HepG2 (cell line): ENCODE results near the gene LZTS2. TPM values are rescaled to one million over a fixed set of nuclear protein-coding genes. Genes with fewer than 3 reads are reported as not detected.

Experiments
- ATAC-seq: fragments of 200-7000 bp; cut with Tn5 transposase; 3 replicates; pipeline ENCODE4 v1.9.1; 2020; ENCODE audit warnings: mild to moderate bottlenecking, moderate library complexity
- BruUV-seq: library from RNA; stranded (reverse); fragments of 400-500 nt; replicated peaks from 2 replicates; lab custom pipeline; 2021; lab: Mats Ljungman, UMichigan
- CTCF ChIA-PET: fragments of 300-600 bp; formaldehyde crosslinking; extraction: SDS; loops from one replicate; lab custom pipeline; 2021; ENCODE audit warnings: low total read pairs, inconsistent platforms, low intra/inter-chr PET ratio; lab: Yijun Ruan, JAX
- POLR2A ChIA-PET: fragments of 350-600 bp; sonication (Branson Sonifier 250); formaldehyde crosslinking; loops from one replicate; lab custom pipeline; 2020; ENCODE audit warnings: antibody characterized with exemption, inconsistent platforms; lab: Yijun Ruan, JAX
- DNase-seq: peaks from one replicate; pipeline ENCODE4 v3.0.0-alpha.2; 2015; ENCODE audit warnings: low spot score
- FAIRE-seq: peaks from 3 replicates; lab custom pipeline; 2011; peaks lifted over from hg19 to GRCh38; lab: Jason Lieb, UNC
- H2AFZ ChIP-seq: one replicate; pipeline ENCODE4 v1.6.1; 2011; ENCODE audit warnings: low read length, inconsistent platforms
- H3K27ac ChIP-seq: fragments of 300-600 bp; 3 replicates; pipeline ENCODE4 v1.8.0; 2011; ENCODE audit warnings: mixed run types, mild to moderate bottlenecking, mixed read lengths, low read length, inconsistent platforms; ENCODE audit not compliant: insufficient read depth; ENCODE audit errors: extremely low read length
- H3K27me3 ChIP-seq, 2 experiments: fragments of 200-600 bp in 1 of 2; 2 replicates in 1 of 2; 3 replicates in 1 of 2; pipeline versions ENCODE4 v1.6.0 to v1.8.0; 2011; ENCODE audit warnings: low read length in 2 of 2, mild to moderate bottlenecking in 2 of 2, moderate library complexity in 2 of 2, inconsistent platforms in 1 of 2; ENCODE audit not compliant: insufficient read depth in 2 of 2, control insufficient read depth in 1 of 2
- H3K36me3 ChIP-seq, 2 experiments: fragments of 200-600 bp in 1 of 2; replicated peaks in 1 of 2; 2 replicates in 1 of 2; 3 replicates in 1 of 2; pipeline versions ENCODE4 v1.5.1 to v1.8.0; 2011; ENCODE audit warnings: low read length in 2 of 2, inconsistent platforms in 1 of 2; ENCODE audit not compliant: insufficient read depth in 2 of 2, control insufficient read depth in 1 of 2
- H3K4me1 ChIP-seq: 2 replicates; pipeline ENCODE4 v1.5.1; 2012; ENCODE audit warnings: low read length, inconsistent platforms; ENCODE audit not compliant: insufficient read depth
- H3K4me2 ChIP-seq: 2 replicates; pipeline ENCODE4 v1.6.0; 2011; ENCODE audit warnings: low read depth, low read length, inconsistent platforms
- H3K4me3 ChIP-seq, 3 experiments: fragments of 200-600 bp in 1 of 3; sonication (generic), shearing (Covaris generic) in 1 of 3; replicated peaks in 1 of 3; 2 replicates each; pipeline ENCODE4 v1.5.1; 2011 to 2016; ENCODE audit warnings: low read length in 3 of 3, inconsistent platforms in 2 of 3, low read depth in 2 of 3, mild to moderate bottlenecking in 2 of 3, control low read depth in 1 of 3, mixed read lengths in 1 of 3; ENCODE audit not compliant: insufficient read depth in 1 of 3
- H3K79me2 ChIP-seq: one replicate; pipeline ENCODE4 v1.6.1; 2011; ENCODE audit warnings: low read length, inconsistent platforms; ENCODE audit not compliant: insufficient read depth
- H3K9ac ChIP-seq: 2 replicates; pipeline ENCODE4 v1.6.0; 2011; ENCODE audit warnings: mild to moderate bottlenecking, low read depth, low read length, inconsistent platforms; ENCODE audit not compliant: insufficient read depth
- H3K9me3 ChIP-seq: 2 replicates; pipeline ENCODE4 v1.5.1; 2012; ENCODE audit warnings: mild to moderate bottlenecking, low read length
- H4K20me1 ChIP-seq: 2 replicates; pipeline ENCODE4 v1.6.0; 2011; ENCODE audit warnings: inconsistent platforms, mild to moderate bottlenecking, low read length, moderate library complexity; ENCODE audit not compliant: insufficient read depth
- CBX1 ChIP-seq: IDR thresholded peaks from one replicate; pipeline ENCODE4 v1.6.1; 2016; ENCODE audit warnings: antibody characterized with exemption, low read depth
- CBX5 ChIP-seq: sonication (generic); formaldehyde crosslinking; IDR thresholded peaks from 2 replicates; pipeline ENCODE4 v1.4.0; 2020; ENCODE audit warnings: missing genetic modification reagents, borderline replicate concordance
- ERF ChIP-seq: IDR thresholded peaks from 2 replicates; pipeline ENCODE4 v1.6.1; 2018; ENCODE audit warnings: missing biosample characterization, missing genetic modification reagents
- ETV5 ChIP-seq: IDR thresholded peaks from 2 replicates; pipeline ENCODE4 v1.6.1; 2018; ENCODE audit warnings: missing biosample characterization, missing genetic modification reagents, inconsistent platforms, borderline replicate concordance
- KMT2A ChIP-seq: sonication (generic); formaldehyde crosslinking; IDR thresholded peaks from 2 replicates; pipeline ENCODE4 v1.4.0; 2020; ENCODE audit warnings: missing genetic modification reagents
- MATR3 ChIP-seq: sonication (generic); formaldehyde crosslinking; IDR thresholded peaks from 2 replicates; pipeline ENCODE4 v1.4.0; 2020; ENCODE audit warnings: missing genetic modification reagents
- PITX1 ChIP-seq: sonication (generic); formaldehyde crosslinking; IDR thresholded peaks from 2 replicates; pipeline ENCODE4 v1.5.1; 2020; ENCODE audit warnings: mild to moderate bottlenecking, missing genetic modification reagents
- PTBP1 ChIP-seq: fragments of 200-400 bp; formaldehyde crosslinking; IDR thresholded peaks from 2 replicates; pipeline ENCODE4 v1.6.1; 2018; ENCODE audit warnings: low read length, low read depth; ENCODE audit not compliant: poor library complexity, severe bottlenecking
- ZNF180 ChIP-seq: sonication (generic); formaldehyde crosslinking; IDR thresholded peaks from 2 replicates; pipeline ENCODE4 v1.4.0; 2020; ENCODE audit warnings: low read depth, missing genetic modification reagents, borderline replicate concordance
- WGBS: methylation state at CpG from one replicate; pipeline ENCODE4 v1.1.6; 2017; ENCODE audit warnings: low lambda C conversion rate; 5-methylcytosine and 5-hydroxymethylcytosine counted together
- in situ Hi-C: cut with HindIII; loops from 2 replicates; pipeline ENCODE4 v1.10.0; 2017; ENCODE audit warnings: low pct_unique_long_range_greater_than_20kb; ENCODE audit not compliant: extremely low pct_ligation_motif_present
- intact Hi-C: fragments of 100-400 bp; cut with micrococcal nuclease; formaldehyde crosslinking; loops from one replicate; pipeline ENCODE4 v1.10.0; 2022; ENCODE audit not compliant: unreplicated experiment
- polyA plus RNA-seq, 8 experiments: library from polyadenylated mRNA; depleted of rRNA in 3 of 8; stranded (reverse) in 7 of 8; unstranded in 1 of 8; fragments of >200 nt; fragmentation: Illumina TruSeq in 4 of 8; extraction: Trizol in 4 of 8; gene quantifications; 2 replicates each; pipeline versions ENCODE4 v1.2.1 to v1.2.3, GENCODE V29; 2011 to 2016; ENCODE audit warnings: low read depth in 4 of 8, missing spikeins in 1 of 8, mixed read lengths in 1 of 8; ENCODE audit not compliant: insufficient read depth in 1 of 8
- total RNA-seq, 5 experiments: library from RNA; depleted of rRNA; stranded (reverse); fragments of >200 nt; fragmentation: Illumina TruSeq; extraction: Trizol; gene quantifications; 2 replicates each; pipeline ENCODE4 v1.2.3, GENCODE V29; 2016; ENCODE audit warnings: low read depth in 1 of 5
- TF ChIP-seq, protein P1 (sequence below): sonication (generic); formaldehyde crosslinking; IDR thresholded peaks from 2 replicates; pipeline ENCODE4 v1.5.1; 2020; ENCODE audit warnings: mild to moderate bottlenecking, missing genetic modification reagents
- TF ChIP-seq, protein P2 (sequence below): sonication (generic); formaldehyde crosslinking; IDR thresholded peaks from 2 replicates; pipeline ENCODE4 v1.4.0; 2020; ENCODE audit warnings: missing genetic modification reagents, mild to moderate bottlenecking, borderline replicate concordance
- TF ChIP-seq, protein P3 (sequence below): sonication (generic); formaldehyde crosslinking; IDR thresholded peaks from 2 replicates; pipeline ENCODE4 v1.4.0; 2020; ENCODE audit warnings: missing genetic modification reagents, low read depth, mild to moderate bottlenecking, borderline replicate concordance
- TF ChIP-seq, protein P4 (sequence below): IDR thresholded peaks from 2 replicates; pipeline ENCODE4 v1.6.1; 2016; ENCODE audit warnings: missing genetic modification reagents, missing compliant biosample characterization

The LZTS2 gene
- total and polyA plus RNA-seq, 2 of the 13 experiments (the other 11 are each of a cell fraction or from before 2014, with no cell fraction given): 43.6 to 65.6 TPM

DNA sequence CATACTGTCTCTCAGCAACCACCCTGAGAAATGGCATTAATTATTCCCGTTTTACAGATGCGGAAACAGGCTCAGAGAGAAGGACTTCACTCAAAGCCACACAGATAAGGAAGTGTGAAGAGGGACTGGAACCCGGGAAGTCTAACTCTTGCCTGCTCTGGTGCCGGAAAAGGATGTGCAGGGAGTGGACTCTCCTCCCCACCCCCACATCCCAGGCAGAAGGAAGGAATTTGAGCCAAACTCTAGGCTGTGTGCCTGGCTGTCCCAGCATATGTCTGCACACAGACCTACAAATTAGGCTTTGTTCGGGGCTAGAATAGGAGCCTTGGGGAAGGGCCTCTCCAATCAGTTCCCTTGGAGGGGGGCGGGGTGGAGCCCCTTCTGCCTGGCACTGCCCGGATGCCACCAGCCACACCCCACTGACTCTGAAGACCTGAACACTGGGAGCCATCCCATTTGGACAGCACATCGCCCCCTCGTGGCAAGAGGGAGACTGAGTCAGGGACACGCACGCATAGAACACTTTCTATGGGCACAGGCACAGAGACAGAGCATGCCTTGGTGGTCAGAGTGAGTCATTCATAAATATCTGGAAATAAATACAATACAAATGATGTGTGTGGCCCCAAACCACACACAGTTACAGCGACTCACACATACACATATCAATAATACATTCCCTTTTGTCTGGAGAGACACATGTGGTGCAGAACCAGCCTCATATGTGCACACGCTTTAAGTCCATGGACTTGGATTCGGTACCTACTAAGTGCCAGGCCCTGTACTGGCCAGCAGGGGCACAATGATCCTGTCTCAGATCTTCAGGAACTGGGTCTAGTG lies 13.1 kb downstream of the LZTS2 start:
- Histone ChIP-seq H3K4me2 (peak overlapping the region; percentile 89), H3K27me3 (no peaks in the 10 kb centered on the region), H3K36me3 (no peaks in the 10 kb centered on the region), H3K9ac (no peak overlapping the region), H3K4me1 (peaks cover 75% of the 10 kb centered on the region), H3K4me3 (peak overlapping the region in 1 of 3 experiments; percentile 77; a peak in 2 of 6 replicates), H3K79me2 (no peaks in the 10 kb centered on the region), H3K9me3 (no peaks in the 10 kb centered on the region), H2AFZ (no peak overlapping the region), H4K20me1 (no peaks in the 10 kb centered on the region), H3K27ac (no peak overlapping the region)
- ChIA-PET POLR2A (interaction anchor here (1.2 to 7.1 kb wide), 4 partner anchors 13 to 32 kb away, joined by 4 to 124 read pairs (median 6); partner anchors contain the start of genes LZTS2, PDZD7 and SFXN3), CTCF (interaction anchor here (0.6 to 6.1 kb wide), 7 partner anchors 16 to 341 kb away, joined by 3 to 240 read pairs (median 3); partner anchors contain the start of genes LZTS2 and SEMA4G)
- no TSS peak for BruUV-seq
- intact Hi-C loops: loop anchor here (1.0 to 5.0 kb wide), 4 partner anchors 14 to 135 kb away; no protein-coding TSS in a partner anchor
- DNase-seq: peak; percentile 89
- peak; percentile 73 for ATAC-seq
- 13% methylated on average over 11 of the region's 14 CpGs for WGBS
- peak; percentile 91 for FAIRE-seq
- in situ Hi-C loops: no loop called here
- TF ChIP-seq ETV5 (CRISPR knock-in tag) (0 out of 2 replicates have a peak, but pooled peaks have one; percentile 17), CBX1 (no peak), PTBP1 (no peak), PITX1 (no peak), KMT2A (CRISPR knock-in tag) (0 out of 2 replicates have a peak, but pooled peaks have one; percentile 24), CBX5 (0 out of 2 replicates have a peak, but pooled peaks have one; percentile 13), ERF (CRISPR knock-in tag) (peak; percentile 50; the same call in 1 of the 2 replicates), ZNF180 (CRISPR knock-in tag) (no peak), MATR3 (no peak)
- TF ChIP-seq, protein P1, sequence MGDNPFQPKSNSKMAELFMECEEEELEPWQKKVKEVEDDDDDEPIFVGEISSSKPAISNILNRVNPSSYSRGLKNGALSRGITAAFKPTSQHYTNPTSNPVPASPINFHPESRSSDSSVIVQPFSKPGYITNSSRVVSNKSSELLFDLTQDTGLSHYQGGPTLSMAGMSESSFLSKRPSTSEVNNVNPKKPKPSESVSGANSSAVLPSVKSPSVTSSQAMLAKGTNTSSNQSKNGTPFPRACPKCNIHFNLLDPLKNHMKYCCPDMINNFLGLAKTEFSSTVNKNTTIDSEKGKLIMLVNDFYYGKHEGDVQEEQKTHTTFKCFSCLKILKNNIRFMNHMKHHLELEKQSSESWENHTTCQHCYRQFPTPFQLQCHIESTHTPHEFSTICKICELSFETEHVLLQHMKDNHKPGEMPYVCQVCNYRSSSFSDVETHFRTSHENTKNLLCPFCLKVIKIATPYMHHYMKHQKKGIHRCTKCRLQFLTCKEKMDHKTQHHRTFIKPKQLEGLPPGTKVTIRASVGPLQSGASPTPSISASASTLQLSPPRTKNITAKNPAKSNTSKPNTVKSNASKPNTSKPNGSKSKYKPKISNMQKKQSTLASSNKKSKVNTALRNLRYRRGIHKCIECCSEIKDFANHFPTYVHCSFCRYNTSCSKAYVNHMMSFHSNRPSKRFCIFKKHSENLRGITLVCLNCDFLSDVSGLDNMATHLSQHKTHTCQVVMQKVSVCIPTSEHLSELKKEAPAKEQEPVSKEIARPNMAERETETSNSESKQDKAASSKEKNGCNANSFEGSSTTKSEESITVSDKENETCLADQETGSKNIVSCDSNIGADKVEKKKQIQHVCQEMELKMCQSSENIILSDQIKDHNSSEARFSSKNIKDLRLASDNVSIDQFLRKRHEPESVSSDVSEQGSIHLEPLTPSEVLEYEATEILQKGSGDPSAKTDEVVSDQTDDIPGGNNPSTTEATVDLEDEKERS: no peak
- TF ChIP-seq, protein P2, sequence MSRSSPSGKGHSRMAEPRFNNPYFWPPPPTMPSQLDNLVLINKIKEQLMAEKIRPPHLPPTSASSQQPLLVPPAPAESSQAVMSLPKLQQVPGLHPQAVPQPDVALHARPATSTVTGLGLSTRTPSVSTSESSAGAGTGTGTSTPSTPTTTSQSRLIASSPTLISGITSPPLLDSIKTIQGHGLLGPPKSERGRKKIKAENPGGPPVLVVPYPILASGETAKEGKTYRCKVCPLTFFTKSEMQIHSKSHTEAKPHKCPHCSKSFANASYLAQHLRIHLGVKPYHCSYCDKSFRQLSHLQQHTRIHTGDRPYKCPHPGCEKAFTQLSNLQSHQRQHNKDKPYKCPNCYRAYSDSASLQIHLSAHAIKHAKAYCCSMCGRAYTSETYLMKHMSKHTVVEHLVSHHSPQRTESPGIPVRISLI (CRISPR knock-in tag): no peak
- TF ChIP-seq, protein P3, sequence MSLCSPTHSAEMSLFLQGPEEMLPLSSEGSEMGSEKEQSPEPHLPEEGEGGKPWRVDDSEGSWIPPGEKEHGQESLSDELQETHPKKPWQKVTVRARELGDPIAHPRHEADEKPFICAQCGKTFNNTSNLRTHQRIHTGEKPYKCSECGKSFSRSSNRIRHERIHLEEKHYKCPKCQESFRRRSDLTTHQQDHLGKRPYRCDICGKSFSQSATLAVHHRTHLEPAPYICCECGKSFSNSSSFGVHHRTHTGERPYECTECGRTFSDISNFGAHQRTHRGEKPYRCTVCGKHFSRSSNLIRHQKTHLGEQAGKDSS (CRISPR knock-in tag): 0 out of 2 replicates have a peak, but pooled peaks have one; percentile 31
- TF ChIP-seq, protein P4, sequence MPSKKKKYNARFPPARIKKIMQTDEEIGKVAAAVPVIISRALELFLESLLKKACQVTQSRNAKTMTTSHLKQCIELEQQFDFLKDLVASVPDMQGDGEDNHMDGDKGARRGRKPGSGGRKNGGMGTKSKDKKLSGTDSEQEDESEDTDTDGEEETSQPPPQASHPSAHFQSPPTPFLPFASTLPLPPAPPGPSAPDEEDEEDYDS: 0 out of 2 replicates have a peak, but pooled peaks have one; percentile 12
